IMR-90 (cell line): ENCODE measurements around the gene MICAL3. TPM values are rescaled to one million over a fixed set of nuclear protein-coding genes. Genes with fewer than 3 reads are reported as not detected.

ENCODE experiments used
- ATAC-seq: fragments of 200-7000 bp; cut with Tn5 transposase; 2 replicates; pipeline ENCODE4 v1.9.1; 2020; ENCODE audit warnings: low read depth, mild to moderate bottlenecking, moderate library complexity
- BruUV-seq: library from RNA; stranded (reverse); fragments of 400-500 nt; replicated peaks from 2 replicates; lab custom pipeline; 2021; lab: Mats Ljungman, UMichigan
- CTCF ChIA-PET: fragments of 300-600 bp; formaldehyde crosslinking; extraction: SDS; loops from one replicate; lab custom pipeline; 2021; ENCODE audit warnings: antibody characterized with exemption; lab: Yijun Ruan, JAX
- POLR2A ChIA-PET: fragments of 300-600 bp; sonication (Branson Sonifier 250); formaldehyde crosslinking; loops from one replicate; lab custom pipeline; 2022; ENCODE audit warnings: antibody characterized with exemption; ENCODE audit not compliant: unreplicated experiment; lab: Charles Lee
- DNase-seq: peaks from one replicate; pipeline ENCODE4 v3.0.0; 2013
- H2AFZ ChIP-seq: replicated peaks from 2 replicates; pipeline ENCODE3; 2013; ENCODE audit warnings: low read length, mild to moderate bottlenecking; ENCODE audit not compliant: poor library complexity
- H2AK5ac ChIP-seq: 2 replicates; pipeline ENCODE4 v1.6.1; 2013; ENCODE audit warnings: low read depth, low read length, inconsistent platforms
- H2AK9ac ChIP-seq: replicated peaks from 2 replicates; pipeline ENCODE3; 2013; ENCODE audit warnings: mild to moderate bottlenecking, low read depth, low read length, moderate library complexity; ENCODE audit not compliant: poor library complexity
- H2BK120ac ChIP-seq: 2 replicates; pipeline ENCODE4 v1.6.1; 2013; ENCODE audit warnings: low read depth, low read length, inconsistent platforms
- H2BK15ac ChIP-seq: 3 replicates; pipeline ENCODE4 v1.6.1; 2013; ENCODE audit warnings: low read depth, low read length, inconsistent platforms
- H2BK20ac ChIP-seq: 2 replicates; pipeline ENCODE4 v1.6.1; 2013; ENCODE audit warnings: low read depth, mild to moderate bottlenecking, inconsistent platforms, low read length, moderate library complexity
- H2BK5ac ChIP-seq: 2 replicates; pipeline ENCODE4 v1.6.1; 2013; ENCODE audit warnings: mild to moderate bottlenecking, low read depth, low read length, inconsistent platforms; ENCODE audit not compliant: poor library complexity, severe bottlenecking
- H3K14ac ChIP-seq: replicated peaks from 2 replicates; pipeline ENCODE4 v1.6.1; 2013; ENCODE audit warnings: low read depth, low read length, inconsistent platforms
- H3K18ac ChIP-seq: 2 replicates; pipeline ENCODE4 v1.6.1; 2013; ENCODE audit warnings: low read depth, low read length, control low read depth
- H3K23ac ChIP-seq: 2 replicates; pipeline ENCODE4 v1.6.1; 2013; ENCODE audit warnings: low read depth, low read length, inconsistent platforms
- H3K27ac ChIP-seq: 2 replicates; pipeline ENCODE4 v1.5.1; 2013; ENCODE audit warnings: mild to moderate bottlenecking, control low read depth, low read length; ENCODE audit not compliant: insufficient read depth
- H3K27me3 ChIP-seq: 2 replicates; pipeline ENCODE4 v1.6.1; 2013; ENCODE audit warnings: low read length; ENCODE audit not compliant: control insufficient read depth, insufficient read depth
- H3K36me3 ChIP-seq: 2 replicates; pipeline ENCODE4 v1.6.1; 2013; ENCODE audit warnings: low read length, mixed read lengths; ENCODE audit not compliant: control insufficient read depth, insufficient read depth
- H3K4ac ChIP-seq: 2 replicates; pipeline ENCODE4 v1.6.1; 2013; ENCODE audit warnings: low read depth, low read length, inconsistent platforms
- H3K4me1 ChIP-seq: 2 replicates; pipeline ENCODE4 v1.6.1; 2013; ENCODE audit warnings: low read length, mixed read lengths; ENCODE audit not compliant: control insufficient read depth, insufficient read depth
- H3K4me2 ChIP-seq: 2 replicates; pipeline ENCODE4 v1.6.1; 2013; ENCODE audit warnings: low read depth, mild to moderate bottlenecking, control low read depth, low read length, moderate library complexity
- H3K4me3 ChIP-seq: 2 replicates; pipeline ENCODE4 v1.5.1; 2013; ENCODE audit warnings: low read depth, mild to moderate bottlenecking, control low read depth, low read length, moderate library complexity; ENCODE audit not compliant: insufficient read depth
- H3K56ac ChIP-seq: 2 replicates; pipeline ENCODE4 v1.6.1; 2013; ENCODE audit warnings: low read length, inconsistent platforms; ENCODE audit not compliant: insufficient read depth; ENCODE audit errors: extremely low read depth
- H3K79me1 ChIP-seq, 2 experiments: 2 replicates each; pipeline ENCODE4 v1.6.1; 2013; ENCODE audit warnings: low read length in 2 of 2, inconsistent platforms in 1 of 2, low read depth in 1 of 2
- H3K9ac ChIP-seq: 2 replicates; pipeline ENCODE4 v1.6.1; 2013; ENCODE audit warnings: low read depth, low read length, control low read depth
- H3K9me1 ChIP-seq: 2 replicates; pipeline ENCODE4 v1.6.1; 2013; ENCODE audit warnings: low read length, inconsistent platforms; ENCODE audit not compliant: insufficient read depth
- H3K9me3 ChIP-seq: 2 replicates; pipeline ENCODE4 v1.6.1; 2013; ENCODE audit warnings: low read length; ENCODE audit not compliant: control insufficient read depth, insufficient read depth
- H4K20me1 ChIP-seq: 2 replicates; pipeline ENCODE4 v1.6.1; 2013; ENCODE audit warnings: low read length, inconsistent platforms; ENCODE audit not compliant: insufficient read depth
- H4K5ac ChIP-seq: 2 replicates; pipeline ENCODE4 v1.6.1; 2013; ENCODE audit warnings: mild to moderate bottlenecking, low read depth, low read length, control low read depth
- H4K8ac ChIP-seq, 2 experiments: 2 replicates each; pipeline ENCODE4 v1.6.1; 2013; ENCODE audit warnings: low read depth in 2 of 2, low read length in 2 of 2, control low read depth in 1 of 2, inconsistent platforms in 1 of 2
- H4K91ac ChIP-seq: 2 replicates; pipeline ENCODE4 v1.6.1; 2013; ENCODE audit warnings: low read depth, low read length, inconsistent platforms; ENCODE audit not compliant: insufficient read depth
- BHLHE40 ChIP-seq: fragments of 150-350 bp; IDR thresholded peaks from 2 replicates; pipeline ENCODE4 v1.6.1; 2016; ENCODE audit warnings: mild to moderate bottlenecking, low read depth, low read length
- WGBS, 2 experiments: methylation state at CpG; one replicate each; pipeline versions ENCODE4 v1.1.5 to v1.1.7; 2013; ENCODE audit warnings: missing lambda C conversion rate in 2 of 2; ENCODE audit not compliant: insufficient read length in 1 of 2; ENCODE audit errors: extremely low coverage in 2 of 2; 5-methylcytosine and 5-hydroxymethylcytosine counted together
- dilution Hi-C: fragments of 300-500 bp; cut with HindIII; formaldehyde crosslinking; loops from one replicate; pipeline ENCODE4 v1.14.3; 2018; ENCODE audit warnings: low sequenced_read_pairs; ENCODE audit not compliant: unreplicated experiment
- in situ Hi-C: fragments of 300-500 bp; cut with MboI; formaldehyde crosslinking; loops from 3 replicates; pipeline ENCODE4 v1.14.3; 2019; ENCODE audit warnings: low sequenced_read_pairs, inconsistent platforms, mixed read lengths
- intact Hi-C: fragments of 100-400 bp; cut with micrococcal nuclease; formaldehyde crosslinking; loops from 2 replicates; pipeline ENCODE4 v1.10.0; 2022
- polyA plus RNA-seq, 3 experiments: library from polyadenylated mRNA; depleted of rRNA; stranded (reverse); fragments of >200 nt; gene quantifications; 2 replicates each; pipeline ENCODE4 v1.2.3, GENCODE V29; 2012; ENCODE audit warnings: low replicate concordance in 1 of 3
- total RNA-seq: library from RNA; depleted of rRNA; stranded (reverse); fragments of >200 nt; gene quantifications from 2 replicates; pipeline ENCODE4 v1.2.3, GENCODE V29; 2012

The MICAL3 gene
- total and polyA plus RNA-seq, 2 of the 4 experiments (the other 2 are of a cell fraction), result 17.6 to 26.8 TPM

DNA sequence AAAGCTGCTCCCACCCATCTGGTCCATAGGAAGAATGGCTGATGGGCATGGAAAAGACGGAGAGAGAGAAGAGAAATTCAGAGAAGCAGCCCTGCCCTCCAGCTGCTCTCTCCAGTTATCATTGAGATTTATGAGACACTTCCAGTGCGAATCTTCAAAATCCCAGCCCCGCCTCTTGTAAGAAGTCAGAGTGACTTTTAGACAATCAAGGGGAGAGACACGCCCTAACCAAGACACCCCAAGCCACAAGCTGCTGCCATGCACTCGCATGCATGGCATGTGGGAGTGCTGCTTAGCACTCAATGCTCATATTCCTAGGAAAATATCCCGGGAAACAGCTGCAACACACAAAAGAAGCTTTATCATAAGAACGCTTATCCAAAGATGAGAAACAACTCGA is 139.5 kb downstream of the MICAL3 start:
- H3K23ac ChIP-seq, result no peak overlapping the region
- H3K14ac ChIP-seq, result no peak overlapping the region
- H3K4me2 ChIP-seq, result no peak overlapping the region
- no peak overlapping the region for H2AK9ac ChIP-seq
- no peak overlapping the region for H4K91ac ChIP-seq
- ATAC-seq (no peak), DNase-seq (no peak)
- no peaks in the 10 kb centered on the region; a peak in 1 of 4 replicates for H3K79me1 ChIP-seq
- H2AK5ac ChIP-seq, result no peak overlapping the region
- H2BK15ac ChIP-seq, result no peak overlapping the region
- no peak overlapping the region for H3K9ac ChIP-seq
- H2BK120ac ChIP-seq, result no peak overlapping the region
- H4K20me1 ChIP-seq, result no peaks in the 10 kb centered on the region
- no peaks in the 10 kb centered on the region for H3K4me1 ChIP-seq
- H3K4me3 ChIP-seq, result no peak overlapping the region
- dilution Hi-C loops, result no loop called here
- no peak overlapping the region for H4K8ac ChIP-seq
- H3K9me3 ChIP-seq, result no peaks in the 10 kb centered on the region
- CTCF ChIA-PET, result no interaction called here
- no peak overlapping the region for H3K56ac ChIP-seq
- WGBS, 2 experiments, result 100% methylated on average over 2 of the region's 8 CpGs; no CpG with 5 or more reads in 1 of the 2 experiments
- H3K36me3 ChIP-seq, result peaks cover 35% of the 10 kb centered on the region
- H2AFZ ChIP-seq, result no peak overlapping the region
- BruUV-seq, result no TSS peak
- no peak for TF ChIP-seq BHLHE40
- no peak overlapping the region for H4K5ac ChIP-seq
- no peak overlapping the region for H2BK5ac ChIP-seq
- H3K9me1 ChIP-seq, result no peaks in the 10 kb centered on the region
- H3K18ac ChIP-seq, result no peak overlapping the region
- in situ Hi-C loops, result no loop called here
- H3K27ac ChIP-seq, result no peak overlapping the region
- H3K4ac ChIP-seq, result no peak overlapping the region
- POLR2A ChIA-PET, result no interaction called here
- H2BK20ac ChIP-seq, result no peak overlapping the region
- intact Hi-C loops, result no loop called here
- no peaks in the 10 kb centered on the region for H3K27me3 ChIP-seq
